ENCODE results near the gene CAPZB.

DNA sequence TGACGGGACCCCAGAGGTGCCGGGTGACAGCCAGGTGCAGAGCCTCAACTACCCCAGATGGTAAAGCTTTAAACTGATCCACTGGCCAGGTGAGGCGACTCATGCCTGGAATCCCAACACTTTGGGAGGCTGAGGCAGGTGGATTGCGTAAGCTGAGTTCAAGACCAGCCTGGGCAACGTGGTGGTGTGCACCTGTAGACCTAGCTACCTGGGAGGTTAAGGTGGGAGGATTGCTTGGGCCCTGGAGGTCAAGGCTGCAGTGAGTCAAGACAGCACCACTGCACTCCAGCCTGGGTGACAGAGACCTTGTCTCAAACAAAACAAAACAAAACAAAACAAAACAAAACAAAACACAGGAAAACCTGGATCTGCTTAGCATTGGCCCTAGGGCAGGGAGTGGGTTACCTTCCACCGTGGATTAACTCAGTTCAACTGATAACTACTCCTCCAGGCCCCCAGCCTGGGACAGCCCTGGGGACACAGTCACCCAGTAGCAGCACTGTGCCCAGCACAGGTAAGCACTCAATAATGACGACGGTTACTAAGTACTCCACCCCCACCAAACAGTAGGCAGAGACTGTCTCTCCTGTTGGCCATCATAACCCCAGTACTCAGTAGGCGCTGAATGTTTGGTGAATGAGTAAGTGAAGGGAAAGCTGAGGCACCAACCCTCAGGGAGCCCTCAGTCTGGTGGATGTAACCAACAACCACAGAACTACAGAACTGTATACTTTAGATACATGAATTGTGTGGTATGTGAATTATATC is 151.6 kb downstream of the CAPZB start:
- TF ChIP-seq EZH2 (IDR thresholded peaks at IDR 0.05; ENCODE audit: borderline replicate concordance, insufficient read depth, low read length, poor library complexity, severe bottlenecking) (no peak), POLR2AphosphoS5 (IDR thresholded peaks at IDR 0.05) (peak; percentile 0)
